HG03060 (cell line): Measurements from ENCODE around the gene ARHGEF4.

Experiments
- ATAC-seq: cut with Tn5 transposase; IDR thresholded peaks from one replicate; pipeline ENCODE4 v1.9.1; 2021; ENCODE audit warnings: low read depth, moderate number of reproducible peaks; ENCODE audit not compliant: unreplicated experiment

ARHGEF4 gene

DNA sequence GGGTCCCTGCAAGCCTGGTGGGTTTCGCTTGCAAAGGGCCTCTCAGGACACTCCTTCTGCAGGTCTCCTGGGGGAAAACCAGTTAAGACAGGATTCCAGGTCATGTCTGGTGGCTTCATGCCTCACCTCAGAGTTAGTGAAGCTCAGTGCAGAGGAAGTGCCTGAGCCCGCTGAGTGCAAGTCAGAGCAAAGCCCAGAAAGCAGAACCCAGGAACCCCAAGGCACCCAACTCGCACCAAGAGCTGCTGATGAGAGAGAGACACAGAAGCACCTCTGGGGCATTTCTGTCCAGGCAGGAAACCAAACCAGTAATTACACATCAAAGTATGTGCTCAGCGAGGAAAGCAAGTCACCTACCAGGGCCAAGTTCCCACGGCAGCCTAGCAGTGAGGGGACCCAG, 78.4 kb downstream of the ARHGEF4 start:
- no peak for ATAC-seq

DNA sequence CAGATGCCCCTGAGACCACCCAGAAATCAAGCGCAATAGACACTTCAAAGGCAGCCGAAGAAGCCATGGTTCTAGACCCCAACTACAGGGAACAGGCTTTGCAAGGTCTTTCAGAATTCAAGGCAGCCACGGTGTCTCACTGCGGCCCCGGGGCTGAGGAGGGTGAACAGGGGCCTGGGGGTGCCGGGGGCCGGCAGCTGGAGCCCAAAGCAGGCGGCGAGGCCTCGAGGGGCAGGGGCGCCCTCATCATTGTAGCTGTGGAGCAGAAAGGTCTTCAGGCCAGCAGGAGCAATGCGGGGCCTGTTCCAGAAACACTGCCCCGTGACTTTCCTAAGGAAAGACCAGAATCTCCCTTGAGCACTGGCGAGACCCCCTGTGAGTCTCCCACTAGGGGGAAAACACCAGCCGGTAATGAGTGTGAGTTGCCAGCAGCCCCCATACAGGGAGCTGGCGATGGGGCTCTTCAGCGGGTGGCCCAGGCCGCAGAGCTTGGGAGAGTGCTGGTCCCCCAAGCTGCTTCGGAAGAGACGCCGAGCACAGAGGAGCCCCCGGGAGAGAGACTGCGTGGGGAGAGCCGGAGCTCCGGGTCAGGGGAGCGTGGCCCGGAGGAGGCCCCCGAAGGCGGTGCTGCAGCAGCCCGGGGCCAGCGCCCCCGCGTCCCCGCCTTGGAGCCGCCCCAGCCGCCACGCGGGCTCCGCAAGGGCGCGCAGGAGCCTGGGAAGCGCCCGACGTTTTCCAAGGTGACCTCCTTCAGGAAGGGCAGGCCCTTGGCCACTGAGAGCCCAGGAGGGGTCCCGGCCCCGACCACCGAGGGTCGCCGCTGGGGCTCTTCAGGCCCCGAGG, 79.1 kb downstream of the ARHGEF4 start:
- ATAC-seq, result no peak

DNA sequence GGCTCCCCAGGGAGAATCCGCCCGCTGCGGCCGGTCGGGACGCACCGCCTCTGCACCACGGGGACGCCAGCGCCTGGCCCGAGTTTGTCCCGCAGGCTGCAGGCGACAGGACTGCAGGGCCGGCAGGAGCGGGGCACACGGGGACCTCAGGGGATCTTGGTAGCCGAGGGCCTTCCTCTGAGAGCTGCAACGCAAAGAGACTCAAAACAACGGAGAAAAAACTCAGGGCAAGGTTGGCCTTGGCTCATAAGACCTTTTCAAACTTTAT, 79.7 kb downstream of the ARHGEF4 start:
- ATAC-seq, result no peak

DNA sequence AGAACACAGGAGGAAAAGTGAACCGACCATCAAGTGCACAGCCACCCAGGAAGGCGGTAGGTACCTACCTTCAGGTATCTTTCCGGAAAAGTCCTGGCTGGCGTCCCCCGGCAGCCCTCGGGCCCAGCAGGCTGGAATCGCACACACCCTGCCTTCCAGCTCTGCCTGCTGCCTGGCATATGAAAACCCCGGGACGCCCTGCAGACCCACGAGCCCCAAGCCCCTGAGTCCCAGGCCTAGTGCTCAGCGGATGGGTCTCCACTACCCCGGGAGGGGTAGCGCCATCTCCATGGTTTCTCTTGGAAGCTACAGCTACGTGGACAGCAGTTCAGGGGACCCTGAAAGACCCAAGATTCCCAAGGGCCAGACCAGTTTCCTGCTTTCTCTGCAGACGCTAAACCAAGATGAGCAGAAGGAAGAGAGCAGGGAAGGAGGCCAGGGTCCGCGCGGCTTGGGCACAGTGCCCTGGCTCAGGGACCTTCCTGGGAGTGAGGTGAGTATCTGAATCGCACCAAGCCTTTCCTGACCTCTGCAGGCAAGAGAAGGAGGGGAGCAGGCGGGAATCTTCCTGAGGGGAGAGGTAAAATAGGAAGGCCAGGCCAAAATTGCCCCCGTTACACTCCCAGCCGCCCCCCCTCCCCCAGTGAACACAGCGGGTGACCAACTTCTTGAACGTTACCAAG, 80.4 kb downstream of the ARHGEF4 start:
- ATAC-seq, result no peak

DNA sequence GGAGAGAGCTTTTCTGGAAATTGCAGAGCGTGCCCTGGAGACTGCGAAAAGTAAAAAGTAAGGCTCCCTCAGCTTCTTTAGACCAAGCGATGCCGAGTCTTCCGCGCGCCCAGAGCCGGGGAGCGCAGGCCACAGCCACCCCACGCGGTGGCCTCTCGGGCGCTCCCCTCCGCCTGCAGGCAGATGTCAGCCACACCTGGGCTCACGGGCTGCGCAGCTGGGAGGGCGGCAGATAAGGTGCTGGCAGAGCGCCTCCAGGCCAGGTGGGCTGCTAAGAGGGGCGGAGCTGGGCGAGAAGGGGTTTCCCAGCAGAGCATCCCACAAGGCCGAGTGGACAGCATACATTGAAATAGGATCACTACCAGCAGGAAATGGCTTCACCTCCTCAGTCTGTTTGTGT, 81.7 kb downstream of the ARHGEF4 start:
- no peak for ATAC-seq

DNA sequence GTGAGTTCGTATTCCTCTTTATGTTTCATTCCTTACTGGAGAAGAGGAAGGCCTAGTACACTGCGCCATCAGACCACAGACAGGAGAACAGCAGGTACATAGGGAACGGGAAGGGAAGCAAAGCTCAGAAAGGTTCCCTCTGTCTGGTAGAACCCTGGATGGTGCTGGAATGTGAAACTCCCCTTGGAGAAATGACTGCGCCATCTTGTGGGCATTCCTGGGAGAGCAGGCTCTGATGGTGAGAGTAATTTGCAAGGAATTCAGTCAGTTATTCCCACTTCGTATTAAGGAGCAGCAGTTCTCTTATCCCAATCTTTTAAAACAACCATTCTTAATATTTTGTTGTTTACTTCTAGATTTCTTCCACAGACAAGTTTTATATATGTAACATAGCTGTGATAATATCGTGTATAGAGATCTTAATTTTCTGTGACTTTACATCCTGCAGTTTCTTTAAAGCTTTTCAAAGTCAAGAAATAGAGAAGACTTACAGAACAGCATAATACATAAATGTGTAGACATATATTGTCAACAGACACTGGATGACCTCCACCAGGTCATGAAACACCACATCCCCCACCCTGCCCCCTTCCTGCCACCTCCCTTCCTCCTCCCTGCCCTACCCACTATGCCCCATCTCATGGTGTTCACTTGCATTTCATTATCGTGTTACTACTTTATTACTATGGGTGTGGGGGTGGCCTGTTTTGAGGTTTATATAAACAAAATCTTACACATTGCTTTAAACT, 83.9 kb downstream of the ARHGEF4 start:
- no peak for ATAC-seq

DNA sequence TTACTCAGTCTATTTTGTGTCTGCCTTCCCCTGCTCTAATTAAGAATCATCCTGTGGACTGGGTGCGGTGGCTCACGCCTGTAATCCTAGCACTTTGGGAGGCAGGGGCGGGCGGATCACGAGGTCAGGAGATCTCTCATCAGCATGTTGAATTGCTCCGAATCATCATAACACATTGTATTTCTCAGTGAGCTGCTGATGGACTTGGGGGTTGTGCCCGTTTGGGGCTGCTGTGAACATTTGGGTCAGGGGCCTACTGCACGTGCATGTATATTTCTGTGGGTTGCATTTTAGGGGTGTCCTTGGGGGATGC, 84.4 kb downstream of the ARHGEF4 start:
- no peak for ATAC-seq

DNA sequence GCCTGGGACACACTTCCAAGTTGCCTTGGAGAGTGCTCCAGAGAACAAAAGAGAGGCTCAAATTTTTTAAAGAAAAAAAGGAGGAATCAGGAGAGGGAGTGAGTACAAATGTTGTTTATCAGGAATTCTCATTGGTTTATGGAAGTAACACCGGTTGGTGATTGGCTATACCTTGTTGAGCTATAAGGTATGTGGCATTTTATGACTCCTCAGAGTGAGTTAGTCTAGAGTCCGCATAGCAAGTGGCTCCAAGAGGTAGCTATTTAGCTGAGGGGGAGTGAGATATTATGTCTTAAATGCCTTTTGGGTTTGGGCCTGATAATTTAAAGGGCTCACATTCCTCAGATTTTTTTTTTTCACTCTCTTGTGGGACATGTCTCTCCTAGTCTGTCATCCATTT, 85.7 kb downstream of the ARHGEF4 start:
- ATAC-seq, result no peak

DNA sequence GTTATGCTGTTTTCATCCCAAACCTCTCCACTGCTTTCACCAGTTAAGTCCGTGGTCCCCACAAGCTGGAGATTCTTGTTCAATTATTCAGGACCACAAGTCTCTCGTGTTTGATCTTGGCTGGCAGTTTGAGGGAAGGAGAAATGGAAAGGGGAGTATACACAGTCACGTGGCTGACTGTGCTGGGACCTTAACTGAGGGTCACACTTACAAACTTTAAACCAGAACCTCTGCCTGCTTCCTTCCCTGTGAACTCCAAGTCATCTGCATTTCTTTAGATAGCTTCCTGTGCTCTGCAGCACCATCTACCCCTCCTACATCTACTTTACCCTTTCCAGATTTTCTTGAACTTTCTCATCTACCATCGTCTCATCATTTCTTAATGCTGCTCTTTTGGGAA, 91.7 kb downstream of the ARHGEF4 start:
- no peak for ATAC-seq

DNA sequence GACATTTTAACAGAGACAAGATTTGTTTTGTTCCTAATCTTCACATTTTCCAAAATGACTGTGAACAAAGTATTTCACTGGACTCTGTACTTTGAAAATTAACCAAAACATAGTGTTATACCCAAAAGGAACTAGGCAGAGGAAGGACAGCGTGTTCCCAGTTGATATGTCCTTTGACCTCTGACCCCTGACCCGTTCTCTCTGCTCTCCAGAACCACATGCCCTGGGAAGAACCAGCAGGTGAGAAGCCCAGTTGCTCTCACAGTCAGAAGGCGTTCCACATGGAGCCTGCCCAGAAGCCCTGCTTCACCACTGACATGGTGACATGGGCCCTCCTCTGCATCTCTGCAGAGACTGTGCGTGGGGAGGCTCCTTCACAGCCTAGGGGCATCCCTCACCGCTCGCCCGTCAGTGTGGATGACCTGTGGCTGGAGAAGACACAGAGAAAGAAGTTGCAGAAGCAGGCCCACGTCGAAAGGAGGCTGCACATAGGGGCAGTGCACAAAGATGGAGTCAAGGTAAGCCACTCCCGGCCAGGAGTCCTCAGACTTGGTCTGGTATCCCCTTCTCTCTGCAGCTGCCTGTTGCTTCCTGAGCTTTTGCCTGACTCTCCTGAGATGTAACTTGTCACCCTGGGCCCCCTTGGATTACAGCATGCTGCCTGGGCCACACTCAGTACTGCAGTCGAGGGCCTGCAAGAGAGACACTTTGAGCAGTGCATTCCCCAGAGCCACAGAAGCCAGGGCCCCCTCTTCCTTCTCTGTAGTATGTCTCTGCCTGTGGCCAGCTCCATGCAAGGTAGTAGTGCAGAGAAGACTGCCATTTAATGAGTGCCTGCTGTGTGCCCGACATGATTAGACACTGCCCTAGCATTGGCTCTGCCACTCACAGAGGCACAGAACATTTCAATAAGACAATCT, 94.3 kb downstream of the ARHGEF4 start:
- no peak for ATAC-seq

DNA sequence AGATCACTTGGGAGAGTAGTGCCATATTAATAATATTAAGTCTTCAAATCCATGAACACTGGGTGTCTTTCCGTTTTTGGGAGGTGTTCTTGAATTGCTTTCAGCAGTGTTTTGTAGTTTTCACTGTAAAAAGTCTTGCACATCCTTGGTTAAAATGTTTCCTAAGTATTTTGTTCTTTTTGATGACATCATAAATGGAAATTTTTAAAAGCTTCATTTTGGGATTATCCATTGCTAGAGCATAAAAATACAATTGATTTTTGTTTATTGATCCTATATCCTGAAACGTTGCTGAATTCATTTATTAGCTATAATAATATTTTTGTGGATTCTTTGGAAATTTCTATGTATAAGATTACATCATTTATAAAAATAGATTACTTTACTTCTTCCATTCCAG, 96.8 kb downstream of the ARHGEF4 start:
- no peak for ATAC-seq

DNA sequence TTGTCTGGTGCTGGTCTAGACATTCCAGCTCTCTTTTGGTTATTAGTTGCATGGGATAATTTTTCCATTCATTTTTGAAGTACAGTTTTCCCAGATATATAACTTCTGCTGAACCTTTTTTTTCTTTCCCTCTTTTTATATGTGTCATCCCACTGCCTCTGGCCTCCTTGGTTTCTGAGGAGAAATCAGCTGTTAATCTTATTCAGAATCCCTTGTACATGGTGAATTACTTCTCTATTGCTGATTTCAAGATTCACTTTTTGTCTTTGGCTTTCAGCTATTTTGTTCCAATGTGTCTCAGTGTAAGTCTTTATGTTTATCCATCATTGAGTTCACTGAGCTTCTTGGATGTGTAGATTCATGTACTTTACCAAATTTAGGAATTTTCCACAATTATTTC, 99.7 kb downstream of the ARHGEF4 start:
- no peak for ATAC-seq

DNA sequence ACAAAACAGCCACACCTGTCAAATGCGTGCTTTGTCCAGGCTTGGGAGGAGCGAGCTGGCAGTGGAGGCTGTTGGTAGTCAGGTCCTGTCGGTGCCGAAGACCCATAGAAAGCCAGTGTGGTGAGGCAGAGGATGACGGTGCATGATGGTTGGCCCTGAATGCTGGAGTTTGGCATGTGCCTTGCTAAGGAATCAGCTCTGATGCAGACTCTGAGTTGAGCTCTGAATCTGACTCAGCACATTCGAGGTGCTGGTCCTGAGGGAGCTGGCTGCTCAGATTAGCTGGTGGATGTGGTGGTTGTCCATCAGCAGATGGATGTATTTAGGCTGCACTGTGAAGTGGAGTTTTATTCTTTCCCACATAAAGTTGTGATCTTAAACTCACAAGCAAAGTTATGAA, 111.3 kb downstream of the ARHGEF4 start:
- ATAC-seq, result no peak

DNA sequence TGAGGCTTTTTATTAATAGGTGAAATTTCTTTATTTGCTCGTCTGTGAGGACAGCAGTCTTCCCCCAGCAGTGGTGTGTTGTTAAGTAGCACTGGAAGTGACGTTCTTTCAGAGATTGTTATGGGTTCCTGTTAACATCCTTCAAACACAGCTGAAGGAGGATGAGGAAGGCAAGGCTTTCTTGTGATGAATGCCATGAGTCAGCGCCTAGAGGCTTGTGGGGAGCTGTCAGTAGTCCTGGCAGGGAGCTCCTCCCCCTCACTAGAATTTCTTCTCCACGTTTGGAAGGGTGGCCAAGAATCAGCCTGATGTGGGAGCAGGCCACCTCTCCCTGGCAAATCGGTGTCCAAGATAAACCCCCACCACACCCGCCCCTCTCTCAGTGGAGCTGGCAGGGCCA, 113.2 kb downstream of the ARHGEF4 start:
- no peak for ATAC-seq

DNA sequence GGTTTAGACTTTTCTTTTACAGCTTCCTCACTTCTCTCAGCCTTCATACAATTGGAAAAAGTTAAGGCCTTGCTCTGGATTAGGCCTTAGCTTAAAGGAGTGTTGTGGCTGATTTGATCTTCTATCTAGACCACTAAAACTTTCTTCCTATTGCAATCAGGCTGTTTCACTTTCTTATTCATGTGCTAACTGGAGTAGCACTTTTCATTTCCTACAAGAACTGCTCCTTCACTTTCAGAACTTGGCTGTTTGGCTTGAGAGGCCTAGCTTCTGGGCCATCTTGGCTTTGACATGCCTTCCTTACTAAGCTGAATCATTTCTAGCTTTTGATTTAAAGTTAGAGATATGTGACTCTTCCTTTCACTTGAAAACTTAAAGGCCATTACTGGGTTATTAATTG, 114.3 kb downstream of the ARHGEF4 start:
- peak; percentile 47 for ATAC-seq

DNA sequence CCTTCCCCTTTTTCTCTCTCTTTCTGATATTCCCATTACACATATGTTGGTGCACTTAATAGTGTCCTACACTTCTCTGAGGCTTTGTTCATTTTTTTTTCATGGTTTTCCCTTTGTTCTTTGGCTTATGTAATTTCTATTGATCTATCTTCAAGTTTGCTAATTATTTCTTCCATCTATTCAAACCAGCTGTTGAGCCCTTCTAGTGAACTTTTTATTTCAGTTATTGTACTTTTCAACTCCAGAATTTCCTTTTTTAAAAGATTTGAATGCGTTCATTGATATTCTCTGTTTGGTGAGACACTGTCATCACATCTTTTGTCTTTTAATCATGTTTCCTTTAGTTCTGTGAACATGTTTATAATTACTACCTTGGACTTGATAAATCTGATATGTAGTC, 118.2 kb downstream of the ARHGEF4 start:
- no peak for ATAC-seq

DNA sequence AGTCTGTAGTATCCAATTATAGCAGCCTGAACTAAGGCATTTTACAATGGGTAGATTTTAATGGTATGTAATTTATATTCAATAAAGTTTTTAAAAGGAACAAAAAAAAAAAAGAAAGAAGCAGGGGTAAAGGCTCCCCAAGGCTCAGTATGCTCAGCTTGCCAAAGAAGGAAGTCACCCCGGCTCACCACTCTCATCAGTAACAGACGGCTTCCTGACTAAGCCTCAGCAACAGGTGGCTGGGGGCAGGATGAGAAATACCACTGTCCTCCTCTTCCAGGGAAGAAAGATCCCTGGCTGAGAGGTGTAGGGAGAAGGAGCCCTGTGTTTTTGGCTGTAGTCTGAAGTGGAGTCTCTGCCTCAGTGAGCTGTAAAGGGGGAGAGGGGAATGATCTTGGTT, 121.2 kb downstream of the ARHGEF4 start:
- no peak for ATAC-seq

DNA sequence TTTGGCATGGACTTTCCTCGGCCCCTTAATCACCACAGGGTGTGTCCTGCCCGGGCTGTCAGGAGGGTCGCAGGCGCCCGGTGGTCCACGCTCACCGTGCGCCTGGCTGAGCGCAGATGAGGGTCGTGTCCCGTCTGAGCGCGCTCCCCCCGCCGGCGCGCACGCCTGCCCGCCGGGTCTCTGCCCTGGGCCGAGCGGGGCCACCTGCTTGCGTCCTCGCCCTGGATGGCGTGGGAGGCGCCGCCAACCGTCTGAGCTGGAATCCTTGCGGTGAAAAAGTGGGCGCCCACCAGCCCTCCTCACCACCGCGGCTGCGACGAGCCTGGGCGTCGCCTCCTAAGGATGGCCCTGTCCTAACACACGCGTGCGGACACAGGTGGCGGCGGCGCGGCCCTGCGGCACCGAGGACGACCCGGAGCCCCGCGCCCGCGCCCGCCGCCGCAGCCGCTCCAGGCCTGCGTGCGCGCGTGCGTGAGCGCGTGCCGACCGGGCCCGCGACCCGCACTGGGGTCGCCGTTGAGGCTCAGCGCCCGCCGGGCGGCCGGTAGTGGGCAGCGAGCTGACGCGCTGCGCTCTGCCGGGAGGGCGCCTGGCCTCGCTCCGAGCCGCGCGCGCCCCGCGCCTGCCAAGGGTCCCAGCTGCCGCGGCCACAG, 126.6 kb downstream of the ARHGEF4 start:
- no peak for ATAC-seq

DNA sequence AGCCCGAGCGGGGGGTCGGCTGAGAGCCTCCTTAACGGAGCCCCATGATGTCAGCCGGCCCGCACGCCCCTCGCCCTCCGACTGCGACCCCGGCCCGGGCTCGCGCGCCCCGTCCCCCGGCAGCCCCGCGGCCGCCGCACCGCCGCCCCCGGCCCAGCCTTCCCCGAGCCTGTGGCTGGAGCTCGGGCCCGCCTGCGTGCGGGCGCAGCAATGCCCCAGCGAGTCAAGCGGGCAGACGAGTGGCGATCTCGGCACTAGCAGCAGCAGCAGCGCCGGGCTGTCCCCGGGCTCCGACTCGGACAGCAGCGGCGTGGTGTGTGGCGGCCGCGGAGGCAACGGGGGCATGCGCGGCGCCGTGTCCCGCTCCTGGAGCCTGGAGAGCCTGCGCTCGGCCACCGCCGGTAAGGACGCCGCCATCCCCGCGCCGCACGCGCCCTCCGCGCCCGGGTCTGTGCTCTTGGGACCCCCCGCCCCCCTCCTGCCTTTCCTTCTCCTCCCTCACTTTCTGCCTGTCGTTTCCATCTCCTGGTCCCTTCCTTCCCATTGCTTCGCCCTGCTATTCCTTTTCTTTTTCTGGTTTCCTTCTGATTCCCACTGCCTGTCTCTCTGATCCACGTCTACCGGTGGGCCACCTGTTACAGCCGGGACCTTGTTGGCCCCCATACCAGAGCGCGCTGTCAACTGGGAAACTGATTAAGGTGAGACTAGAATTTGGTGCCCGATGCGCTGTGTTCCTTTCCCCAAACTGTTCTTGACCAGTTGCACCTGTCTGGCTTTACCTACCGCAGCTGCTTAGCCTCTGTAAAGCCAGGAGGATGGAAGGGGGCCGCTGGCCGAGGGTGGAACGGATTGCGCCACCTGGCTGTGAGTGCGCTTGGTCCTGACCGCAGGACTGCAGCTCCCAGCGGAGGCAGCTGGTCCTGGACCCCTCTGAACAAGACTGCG, 127.4 kb downstream of the ARHGEF4 start:
- no peak for ATAC-seq
